Measurements from ENCODE around the gene HOXA10.

GRCh38 chr7:27212497-27213432, 38.6 kb upstream of the HOXA10 start:
- TF ChIP-seq FOXP2 (optimal IDR thresholded peaks at IDR 0.05; ENCODE audit: control extremely low read depth, extremely low read length, insufficient read depth), result no peak
- no peak for TF ChIP-seq POLR2AphosphoS5 (IDR thresholded peaks at IDR 0.05; ENCODE audit: borderline replicate concordance, low read depth, low read length)
- no peak for TF ChIP-seq EZH2 (IDR thresholded peaks at IDR 0.05)

All from SK-N-MC (cell line).